Stimulated activated CD8-positive, alpha-beta memory T cell treated with anti-CD3 and anti-CD28 coated beads, Interleukin-4, amount 100 ng/mL, for 24 hours (primary cell): ENCODE measurements around the gene KATNAL2.

Source experiments
- DNase-seq: peaks from one replicate; pipeline ENCODE4 v3.0.0-alpha.2; 2020; ENCODE audit warnings: low read depth

Gene KATNAL2

GRCh38 chr18:46917108-46917802 is at the start of gene KATNAL2, which contains the start of gene PIAS2:
Gene KATNAL2 (plus strand): TSS chr18:46917602. CDS start chr18:46946873, 29,271 bp downstream.
Gene PIAS2 (minus strand): TSS chr18:46917507. CDS start chr18:46917345, 162 bp downstream.
- peak; percentile 60 for DNase-seq

GRCh38 chr18:46868169-46868921 is 49.1 kb upstream of the KATNAL2 start:
- DNase-seq, result no peak

- no peak for DNase-seq
Measured at GRCh38 chr18:46877329-46877987, 39.9 kb upstream of the KATNAL2 start.

GRCh38 chr18:46883180-46883579 is 34.2 kb upstream of the KATNAL2 start:
- DNase-seq, result no peak

GRCh38 chr18:46886893-46887292 is 30.5 kb upstream of the KATNAL2 start:
- DNase-seq, result no peak

GRCh38 chr18:46888965-46889364 is 28.4 kb upstream of the KATNAL2 start:
- DNase-seq, result no peak

GRCh38 chr18:46891742-46892214 is 25.6 kb upstream of the KATNAL2 start:
- DNase-seq, result no peak

GRCh38 chr18:46892842-46893241 is 24.6 kb upstream of the KATNAL2 start:
- DNase-seq, result no peak

- no peak for DNase-seq
Measured at GRCh38 chr18:46893360-46893759, 24.0 kb upstream of the KATNAL2 start.

GRCh38 chr18:46894124-46894523 is 23.3 kb upstream of the KATNAL2 start:
- no peak for DNase-seq

- no peak for DNase-seq
Measured at GRCh38 chr18:46899274-46899948, 18.0 kb upstream of the KATNAL2 start.

- no peak for DNase-seq
Measured at GRCh38 chr18:46903406-46903805, 14.0 kb upstream of the KATNAL2 start.

- no peak for DNase-seq
Measured at GRCh38 chr18:46909497-46909896, 7.9 kb upstream of the KATNAL2 start.

GRCh38 chr18:46910856-46911255 is 6.5 kb upstream of the KATNAL2 start:
- no peak for DNase-seq

- no peak for DNase-seq
Measured at GRCh38 chr18:46915800-46916550, 1.4 kb upstream of the KATNAL2 start.

GRCh38 chr18:46916551-46917107 is 773 bp upstream of the KATNAL2 start:
- DNase-seq, result no peak

- DNase-seq, result no peak
Measured at GRCh38 chr18:46917803-46918600, 600 bp downstream of the KATNAL2 start.

GRCh38 chr18:46920067-46920466 is 2.7 kb downstream of the KATNAL2 start:
- no peak for DNase-seq

- DNase-seq, result no peak
Measured at GRCh38 chr18:46920653-46921052, 3.3 kb downstream of the KATNAL2 start.

- no peak for DNase-seq
Measured at GRCh38 chr18:46939337-46939963, 22.0 kb downstream of the KATNAL2 start.
